Vagina (tissue), 2 donors: ENCODE data around the gene GNE.

Source experiments
- POLR2A ChIP-seq, 2 donors: fragments of 450-650 bp; IDR thresholded peaks; one replicate each; pipeline ENCODE4 v1.6.1; 2017; ENCODE audit warnings: antibody characterized with exemption in 2 of 2, mild to moderate bottlenecking in 2 of 2, moderate library complexity in 2 of 2
- POLR2AphosphoS5 ChIP-seq, 2 donors: sonication (generic); formaldehyde crosslinking; IDR thresholded peaks; one replicate each; pipeline ENCODE4 v1.9.0; 2017; ENCODE audit warnings: antibody characterized with exemption in 2 of 2, mild to moderate bottlenecking in 2 of 2, low read depth in 1 of 2; ENCODE audit not compliant: insufficient read depth in 1 of 2
- TF ChIP-seq, protein P1 (sequence below), 3 experiments: fragments of 450-650 bp in 2 of 3; fragments of 200-600 bp in 1 of 3; sonication (generic) in 1 of 3; IDR thresholded peaks; one replicate each; pipeline ENCODE4 v1.5.1; 2017 to 2019; ENCODE audit warnings: antibody characterized with exemption in 3 of 3, mild to moderate bottlenecking in 2 of 3, moderate library complexity in 2 of 3

DNA sequence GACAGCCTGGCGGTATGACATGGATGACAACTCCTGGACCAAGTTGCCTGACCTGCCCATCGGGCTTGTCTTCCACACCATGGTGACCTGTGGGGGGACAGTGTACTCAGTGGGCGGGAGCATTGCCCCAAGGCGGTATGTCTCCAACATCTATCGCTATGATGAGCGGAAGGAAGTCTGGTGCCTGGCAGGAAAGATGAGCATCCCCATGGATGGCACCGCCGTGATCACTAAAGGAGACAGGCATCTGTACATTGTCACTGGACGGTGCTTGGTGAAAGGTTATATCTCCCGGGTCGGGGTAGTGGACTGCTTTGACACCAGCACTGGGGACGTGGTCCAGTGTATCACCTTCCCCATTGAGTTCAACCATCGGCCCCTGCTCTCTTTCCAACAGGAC is 87.7 kb downstream of the GNE start:
- TF ChIP-seq, protein P1, sequence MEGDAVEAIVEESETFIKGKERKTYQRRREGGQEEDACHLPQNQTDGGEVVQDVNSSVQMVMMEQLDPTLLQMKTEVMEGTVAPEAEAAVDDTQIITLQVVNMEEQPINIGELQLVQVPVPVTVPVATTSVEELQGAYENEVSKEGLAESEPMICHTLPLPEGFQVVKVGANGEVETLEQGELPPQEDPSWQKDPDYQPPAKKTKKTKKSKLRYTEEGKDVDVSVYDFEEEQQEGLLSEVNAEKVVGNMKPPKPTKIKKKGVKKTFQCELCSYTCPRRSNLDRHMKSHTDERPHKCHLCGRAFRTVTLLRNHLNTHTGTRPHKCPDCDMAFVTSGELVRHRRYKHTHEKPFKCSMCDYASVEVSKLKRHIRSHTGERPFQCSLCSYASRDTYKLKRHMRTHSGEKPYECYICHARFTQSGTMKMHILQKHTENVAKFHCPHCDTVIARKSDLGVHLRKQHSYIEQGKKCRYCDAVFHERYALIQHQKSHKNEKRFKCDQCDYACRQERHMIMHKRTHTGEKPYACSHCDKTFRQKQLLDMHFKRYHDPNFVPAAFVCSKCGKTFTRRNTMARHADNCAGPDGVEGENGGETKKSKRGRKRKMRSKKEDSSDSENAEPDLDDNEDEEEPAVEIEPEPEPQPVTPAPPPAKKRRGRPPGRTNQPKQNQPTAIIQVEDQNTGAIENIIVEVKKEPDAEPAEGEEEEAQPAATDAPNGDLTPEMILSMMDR (IDR thresholded peaks at IDR 0.05), result no peak
- TF ChIP-seq POLR2AphosphoS5 (IDR thresholded peaks at IDR 0.05; ENCODE audit: insufficient read depth in 1 of 2, low read depth in 1 of 2) (no peak), POLR2A (IDR thresholded peaks at IDR 0.05) (no peak)
